Loucy (cell line): ENCODE data around the gene PTCH2.
"Not testable (repeated sequence)": the region's sequence is repeated elsewhere in the genome, so short reads cannot be mapped to it uniquely, and the experiment has no call there.

Experiments used
- CTCF ChIP-seq: fragments of 200-600 bp; sonication (generic); conservative IDR thresholded peaks from 2 replicates; pipeline ENCODE4 v1.5.1; 2014; ENCODE audit warnings: mild to moderate bottlenecking, antibody characterized with exemption, low read length
- EZH2phosphoT487 ChIP-seq: fragments of 200-600 bp; IDR thresholded peaks from 2 replicates; pipeline ENCODE4 v1.6.1; 2018; ENCODE audit warnings: antibody characterized with exemption, mild to moderate bottlenecking, moderate library complexity, borderline replicate concordance

GRCh38 chr1:44824392-44824791, 18.7 kb downstream of the PTCH2 start:
- TF ChIP-seq EZH2phosphoT487, CTCF: not testable (repeated sequence)
